OCI-LY7 (cell line): ENCODE results near the gene ARL6IP6. TPM values are rescaled to one million over a fixed set of nuclear protein-coding genes. Genes with fewer than 3 reads are reported as not detected.

Experiments
- BruUV-seq: library from RNA; stranded (reverse); fragments of 400-500 nt; replicated peaks from 2 replicates; lab custom pipeline; 2021; lab: Mats Ljungman, UMichigan
- CTCF ChIA-PET: fragments of 300-600 bp; sonication (Branson Sonifier 250); formaldehyde crosslinking; loops from one replicate; lab custom pipeline; 2022; ENCODE audit warnings: antibody characterized with exemption; ENCODE audit not compliant: unreplicated experiment; lab: Charles Lee
- POLR2A ChIA-PET: fragments of 300-600 bp; sonication (Branson Sonifier 250); formaldehyde crosslinking; loops from one replicate; lab custom pipeline; 2022; ENCODE audit warnings: antibody characterized with exemption; lab: Charles Lee
- DNase-seq: peaks from one replicate; pipeline ENCODE4 v3.0.0-alpha.2; 2015; ENCODE audit warnings: low spot score
- H2AFZ ChIP-seq: fragments of 200-600 bp; sonication (generic), shearing (Covaris generic); 2 replicates; pipeline ENCODE4 v1.6.1; 2014; ENCODE audit warnings: mild to moderate bottlenecking, antibody characterized with exemption, low read length, moderate library complexity
- H3K27ac ChIP-seq: fragments of 200-600 bp; sonication (generic); 2 replicates; pipeline ENCODE4 v1.5.1; 2014; ENCODE audit warnings: mixed run types, low read depth, mild to moderate bottlenecking, moderate library complexity, low read length, inconsistent platforms; ENCODE audit not compliant: poor library complexity, severe bottlenecking
- H3K36me3 ChIP-seq: fragments of 200-600 bp; sonication (generic); 2 replicates; pipeline ENCODE4 v1.6.1; 2014; ENCODE audit warnings: mild to moderate bottlenecking, antibody characterized with exemption, low read length, moderate library complexity, mixed read lengths; ENCODE audit not compliant: insufficient read depth
- H3K4me1 ChIP-seq: fragments of 200-600 bp; sonication (generic); 2 replicates; pipeline ENCODE4 v1.5.1; 2014; ENCODE audit warnings: mild to moderate bottlenecking, low read length; ENCODE audit not compliant: insufficient read depth, poor library complexity, severe bottlenecking
- H3K4me2 ChIP-seq: fragments of 200-600 bp; sonication (generic); 2 replicates; pipeline ENCODE4 v1.6.1; 2014; ENCODE audit warnings: mild to moderate bottlenecking, low read length
- H3K4me3 ChIP-seq: fragments of 200-600 bp; sonication (generic); 2 replicates; pipeline ENCODE4 v1.5.1; 2014; ENCODE audit warnings: mild to moderate bottlenecking, low read depth, low read length; ENCODE audit not compliant: poor library complexity, severe bottlenecking
- H3K79me2 ChIP-seq: fragments of 200-600 bp; sonication (generic); 2 replicates; pipeline ENCODE4 v1.6.1; 2016; ENCODE audit warnings: low read depth, mild to moderate bottlenecking, low read length, moderate library complexity, mixed read lengths; ENCODE audit not compliant: insufficient read depth
- H3K9me2 ChIP-seq: fragments of 200-600 bp; sonication (generic); 2 replicates; pipeline ENCODE4 v1.6.1; 2016; ENCODE audit warnings: mild to moderate bottlenecking, low read length, mixed read lengths; ENCODE audit not compliant: insufficient read depth
- H3K9me3 ChIP-seq: fragments of 200-600 bp; sonication (generic); 2 replicates; pipeline ENCODE4 v1.6.1; 2014; ENCODE audit warnings: mild to moderate bottlenecking, mixed run types, low read length, mixed read lengths
- H4K20me1 ChIP-seq: fragments of 200-600 bp; sonication (generic); 2 replicates; pipeline ENCODE4 v1.6.1; 2014; ENCODE audit warnings: mild to moderate bottlenecking, antibody characterized with exemption, low read length, moderate library complexity, mixed read lengths; ENCODE audit not compliant: insufficient read depth
- EZH2phosphoT487 ChIP-seq: fragments of 200-600 bp; sonication (generic); IDR thresholded peaks from 2 replicates; pipeline ENCODE4 v1.6.1; 2018; ENCODE audit warnings: low read depth, borderline replicate concordance, mild to moderate bottlenecking, mixed run types, antibody characterized with exemption, low read length, moderate library complexity, mixed read lengths
- intact Hi-C: fragments of 100-400 bp; cut with micrococcal nuclease; formaldehyde crosslinking; loops from one replicate; pipeline ENCODE4 v1.10.0; 2022; ENCODE audit not compliant: unreplicated experiment
- total RNA-seq, 2 experiments: library from RNA; depleted of rRNA in 1 of 2; stranded (reverse); fragments of >200 nt in 1 of 2; shearing (Covaris generic) in 1 of 2; gene quantifications; 2 replicates each; pipeline ENCODE4 v1.2.3, GENCODE V29; 2014 to 2022
- TF ChIP-seq, protein P1 (sequence below): fragments of 200-600 bp; sonication (generic); conservative IDR thresholded peaks from 2 replicates; pipeline ENCODE4 v1.5.1; 2014; ENCODE audit warnings: mild to moderate bottlenecking, antibody characterized with exemption, low read length, moderate library complexity, mixed read lengths

Gene ARL6IP6
- total RNA-seq, 2 experiments from 2014 or later = 34.6 to 61.8 TPM

DNA sequence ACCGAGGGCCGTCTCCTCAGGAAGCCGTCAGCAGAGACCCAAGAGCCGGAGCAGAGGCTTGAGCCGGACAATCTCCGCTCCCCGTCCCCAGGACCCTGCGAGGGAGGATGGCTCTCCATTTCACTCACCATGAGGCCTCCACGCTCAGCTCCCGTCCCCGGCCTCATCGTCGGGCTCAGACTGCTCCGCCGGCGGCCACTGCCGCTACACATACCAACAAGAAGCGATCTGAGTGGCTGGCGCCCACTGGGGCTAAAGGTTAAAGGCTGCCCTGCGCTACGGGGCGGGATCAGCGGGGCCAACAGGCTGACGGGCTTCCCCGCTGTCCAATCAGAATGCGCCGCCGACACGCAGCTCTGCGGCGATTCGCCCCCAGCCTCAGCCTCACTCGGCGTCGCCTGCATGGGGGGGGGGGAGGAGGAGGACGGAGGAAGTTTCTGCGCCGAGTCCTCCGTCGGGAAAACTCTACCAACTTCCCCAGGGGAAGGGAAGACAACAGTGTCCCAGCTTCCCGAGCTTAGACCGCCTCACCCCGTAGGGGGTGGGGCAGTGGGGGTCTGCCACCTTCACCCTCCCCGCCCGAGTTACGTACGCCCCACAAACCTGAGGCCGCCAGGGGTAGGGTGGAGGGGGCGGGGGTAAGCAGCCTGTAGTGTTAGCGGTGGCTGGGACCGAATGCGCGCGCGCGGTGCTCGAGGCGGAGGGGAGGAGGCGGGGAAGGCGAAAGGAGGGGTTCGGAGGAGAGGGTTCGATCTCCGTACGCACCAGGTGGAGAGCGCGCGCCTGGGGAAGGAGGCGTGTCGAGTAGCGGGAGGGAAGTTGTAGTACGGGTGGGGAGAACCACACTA is 968 bp upstream of the ARL6IP6 start, which contains the start of gene PRPF40A:
Gene PRPF40A, minus strand, starts transcription at position 234 of the 848 bp plus-strand sequence. Its CDS starts 22 bp downstream, at position 212.
- ChIA-PET POLR2A (interaction anchor here (0.6 to 5.5 kb wide), 12 partner anchors 9 to 552 kb away, joined by 3 to 45 read pairs (median 4); no protein-coding TSS in a partner anchor), CTCF (interaction anchor here (0.6 to 0.9 kb wide), 2 partner anchors 111 to 542 kb away, joined by 4 to 12 read pairs; partner anchors contain the start of gene STAM2)
- BruUV-seq = no TSS peak
- Histone ChIP-seq H4K20me1 (peaks cover 59% of the 10 kb centered on the region), H3K4me1 (peaks cover 31% of the 10 kb centered on the region), H3K79me2 (peaks cover 85% of the 10 kb centered on the region), H3K4me3 (peak within 1 kb of the TSS; percentile 76), H3K27ac (peak within 1 kb of the TSS; percentile 89), H2AFZ (peak within 1 kb of the TSS; percentile 71), H3K36me3 (peaks cover 63% of the 10 kb centered on the region), H3K9me2 (no peaks in the 10 kb centered on the region), H3K9me3 (no peaks in the 10 kb centered on the region), H3K4me2 (peak within 1 kb of the TSS; percentile 88)
- intact Hi-C loops = loop anchor here (1.0 to 5.0 kb wide), 2 partner anchors 542 to 890 kb away; partner anchors contain the start of genes ARL5A and STAM2
- peak; percentile 98 for DNase-seq
- no peak for TF ChIP-seq EZH2phosphoT487
- TF ChIP-seq, protein P1, sequence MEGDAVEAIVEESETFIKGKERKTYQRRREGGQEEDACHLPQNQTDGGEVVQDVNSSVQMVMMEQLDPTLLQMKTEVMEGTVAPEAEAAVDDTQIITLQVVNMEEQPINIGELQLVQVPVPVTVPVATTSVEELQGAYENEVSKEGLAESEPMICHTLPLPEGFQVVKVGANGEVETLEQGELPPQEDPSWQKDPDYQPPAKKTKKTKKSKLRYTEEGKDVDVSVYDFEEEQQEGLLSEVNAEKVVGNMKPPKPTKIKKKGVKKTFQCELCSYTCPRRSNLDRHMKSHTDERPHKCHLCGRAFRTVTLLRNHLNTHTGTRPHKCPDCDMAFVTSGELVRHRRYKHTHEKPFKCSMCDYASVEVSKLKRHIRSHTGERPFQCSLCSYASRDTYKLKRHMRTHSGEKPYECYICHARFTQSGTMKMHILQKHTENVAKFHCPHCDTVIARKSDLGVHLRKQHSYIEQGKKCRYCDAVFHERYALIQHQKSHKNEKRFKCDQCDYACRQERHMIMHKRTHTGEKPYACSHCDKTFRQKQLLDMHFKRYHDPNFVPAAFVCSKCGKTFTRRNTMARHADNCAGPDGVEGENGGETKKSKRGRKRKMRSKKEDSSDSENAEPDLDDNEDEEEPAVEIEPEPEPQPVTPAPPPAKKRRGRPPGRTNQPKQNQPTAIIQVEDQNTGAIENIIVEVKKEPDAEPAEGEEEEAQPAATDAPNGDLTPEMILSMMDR = no peak

DNA sequence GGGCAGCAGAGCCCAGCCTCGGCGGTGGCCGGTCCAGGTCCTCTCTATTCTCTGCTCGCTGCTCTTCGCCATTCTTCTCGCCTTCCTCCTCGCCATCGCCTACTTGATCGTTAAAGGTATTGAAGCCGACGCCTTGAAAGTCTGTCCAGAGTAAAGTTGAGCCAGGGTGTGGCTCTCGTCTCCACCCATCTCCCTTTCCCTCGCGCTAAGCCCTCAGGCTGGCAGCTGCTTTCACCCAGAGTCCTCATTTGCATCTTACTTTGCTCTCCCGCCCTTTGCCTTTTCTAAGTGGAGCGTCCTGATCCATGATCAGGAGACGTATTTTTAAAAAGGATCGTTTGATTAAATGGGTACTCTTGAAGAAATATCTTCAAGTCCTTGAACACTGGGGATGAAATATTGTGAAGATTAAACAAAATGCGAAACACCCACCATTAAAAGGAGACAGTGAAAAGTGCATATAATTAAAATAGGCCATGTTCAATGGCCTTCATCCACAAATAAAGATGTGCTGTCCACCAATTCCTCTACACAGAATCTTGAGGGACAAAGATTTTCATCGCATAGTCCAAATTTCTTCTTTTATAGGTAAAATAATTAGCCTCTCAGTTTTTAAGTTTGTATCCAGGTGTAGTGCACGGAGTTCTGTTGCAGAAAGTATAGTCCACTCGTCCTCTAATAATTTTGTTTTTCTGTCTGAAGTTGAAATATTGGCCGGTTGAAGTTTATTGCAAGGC is 657 bp downstream of the ARL6IP6 start:
- POLR2A ChIA-PET = interaction anchor here (1.8 to 2.1 kb wide), 2 partner anchors 12 kb away, joined by 9 to 12 read pairs; no protein-coding TSS in a partner anchor
- TF ChIP-seq EZH2phosphoT487 = no peak
- TF ChIP-seq, protein P1 = no peak
- Histone ChIP-seq H3K79me2 (peaks cover 85% of the 10 kb centered on the region), H3K36me3 (peaks cover 63% of the 10 kb centered on the region), H3K9me3 (no peaks in the 10 kb centered on the region), H3K4me3 (peak overlapping the region; percentile 76), H3K4me2 (peak overlapping the region; percentile 88), H3K9me2 (no peaks in the 10 kb centered on the region), H2AFZ (peak overlapping the region; percentile 71; the same call in 1 of the 2 replicates), H3K27ac (peak overlapping the region; percentile 89), H4K20me1 (peaks cover 63% of the 10 kb centered on the region), H3K4me1 (peaks cover 38% of the 10 kb centered on the region)
- intact Hi-C loops = loop anchor here (5.0 kb wide), 1 partner anchor 892 kb away; the partner anchor contains the start of gene ARL5A
- TSS peak; percentile 71 for BruUV-seq
- CTCF ChIA-PET = no interaction called here
- peak; percentile 81 for DNase-seq
